Measurements from ENCODE around the gene GGA1. TPM values are rescaled to one million over a fixed set of nuclear protein-coding genes. Genes with fewer than 3 reads are reported as not detected.

The GGA1 gene
- total RNA-seq, 1 experiment from 2014 or later = 89.8 TPM

GRCh38 chr22:37560608-37561211 lies 47.9 kb upstream of the GGA1 start:
- H3K36me3 Mint-ChIP-seq (ENCODE audit: insufficient read depth, unreplicated experiment) = peaks cover 94% of the 10 kb centered on the region
- peaks cover 82% of the 10 kb centered on the region for H3K4me1 Mint-ChIP-seq (ENCODE audit: low read depth, unreplicated experiment)
- peak overlapping the region; percentile 100 for H3K27ac Mint-ChIP-seq (ENCODE audit: unreplicated experiment)
- DNase-seq = peak; percentile 71
- no peaks in the 10 kb centered on the region for H3K27me3 Mint-ChIP-seq (ENCODE audit: unreplicated experiment)
- BruUV-seq (replicated peaks) = no TSS peak
- intact Hi-C loops (cut with micrococcal nuclease; ENCODE audit: unreplicated experiment) = no loop called here
- H3K9me3 Mint-ChIP-seq (ENCODE audit: low read depth, unreplicated experiment) = no peaks in the 10 kb centered on the region
- TF ChIP-seq CTCF (IDR thresholded peaks at IDR 0.05; ENCODE audit: unreplicated experiment) = no peak
- CTCF ChIA-PET = interaction anchor here (0.6 to 1.9 kb wide), 9 partner anchors 11 to 103 kb away, joined by 3 to 17 read pairs (median 5); no protein-coding TSS in a partner anchor
- peak overlapping the region; percentile 87 for H3K4me3 Mint-ChIP-seq (ENCODE audit: low read depth, unreplicated experiment)

DNA sequence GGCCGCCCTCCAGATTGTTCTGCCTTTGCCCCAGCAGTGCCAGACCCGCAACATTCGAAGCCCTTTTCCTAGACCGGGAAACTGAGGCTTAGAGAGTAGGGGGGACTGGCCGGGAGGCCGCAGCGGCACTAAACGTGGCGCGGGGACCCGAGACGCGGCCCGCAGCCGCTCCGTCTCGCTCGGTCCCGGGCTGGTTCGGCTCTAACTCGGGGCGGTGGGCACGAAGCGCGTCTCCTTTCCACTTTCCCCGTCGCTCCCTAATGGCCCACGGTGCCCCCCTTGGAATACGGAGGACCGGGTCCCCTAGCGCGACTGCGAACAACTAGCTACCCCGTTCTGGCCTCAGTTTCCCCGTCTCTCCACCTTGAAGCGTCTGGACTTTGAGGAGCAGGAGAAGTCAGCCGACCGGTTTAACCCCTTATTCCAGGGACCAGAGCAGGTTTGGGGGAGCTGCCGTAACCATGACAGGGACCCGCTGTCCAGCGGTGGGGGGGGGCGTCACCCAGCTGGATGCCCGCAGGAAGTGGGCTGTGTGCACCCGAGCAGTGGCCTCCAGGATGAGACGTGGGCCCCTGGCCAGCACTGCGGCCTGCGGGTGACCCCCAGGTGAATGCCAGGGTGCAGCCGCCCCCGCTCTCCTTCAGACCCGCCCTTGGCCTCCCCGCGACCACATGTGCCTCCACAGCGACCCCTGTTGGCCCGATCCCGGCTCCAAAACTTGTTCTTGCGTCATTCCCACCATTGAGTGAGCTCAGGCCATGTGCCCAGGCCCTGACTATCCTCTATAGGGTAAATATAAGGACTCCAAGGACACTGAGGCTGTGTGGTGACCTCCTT lies 47.2 kb upstream of the GGA1 start:
- intact Hi-C loops (cut with micrococcal nuclease; ENCODE audit: unreplicated experiment) = no loop called here
- H3K9me3 Mint-ChIP-seq (ENCODE audit: low read depth, unreplicated experiment) = no peaks in the 10 kb centered on the region
- BruUV-seq (replicated peaks) = TSS peak; percentile 18
- H3K4me3 Mint-ChIP-seq (ENCODE audit: low read depth, unreplicated experiment) = peak overlapping the region; percentile 87
- peak; percentile 90 for TF ChIP-seq CTCF (IDR thresholded peaks at IDR 0.05; ENCODE audit: unreplicated experiment)
- CTCF ChIA-PET = interaction anchor here (0.7 to 1.9 kb wide), 14 partner anchors 9 to 89 kb away, joined by 3 to 17 read pairs (median 4); no protein-coding TSS in a partner anchor
- DNase-seq = peak; percentile 97
- H3K36me3 Mint-ChIP-seq (ENCODE audit: insufficient read depth, unreplicated experiment) = peaks cover 94% of the 10 kb centered on the region
- H3K27me3 Mint-ChIP-seq (ENCODE audit: unreplicated experiment) = no peaks in the 10 kb centered on the region
- H3K27ac Mint-ChIP-seq (ENCODE audit: unreplicated experiment) = peak overlapping the region; percentile 100
- peaks cover 82% of the 10 kb centered on the region for H3K4me1 Mint-ChIP-seq (ENCODE audit: low read depth, unreplicated experiment)

DNA sequence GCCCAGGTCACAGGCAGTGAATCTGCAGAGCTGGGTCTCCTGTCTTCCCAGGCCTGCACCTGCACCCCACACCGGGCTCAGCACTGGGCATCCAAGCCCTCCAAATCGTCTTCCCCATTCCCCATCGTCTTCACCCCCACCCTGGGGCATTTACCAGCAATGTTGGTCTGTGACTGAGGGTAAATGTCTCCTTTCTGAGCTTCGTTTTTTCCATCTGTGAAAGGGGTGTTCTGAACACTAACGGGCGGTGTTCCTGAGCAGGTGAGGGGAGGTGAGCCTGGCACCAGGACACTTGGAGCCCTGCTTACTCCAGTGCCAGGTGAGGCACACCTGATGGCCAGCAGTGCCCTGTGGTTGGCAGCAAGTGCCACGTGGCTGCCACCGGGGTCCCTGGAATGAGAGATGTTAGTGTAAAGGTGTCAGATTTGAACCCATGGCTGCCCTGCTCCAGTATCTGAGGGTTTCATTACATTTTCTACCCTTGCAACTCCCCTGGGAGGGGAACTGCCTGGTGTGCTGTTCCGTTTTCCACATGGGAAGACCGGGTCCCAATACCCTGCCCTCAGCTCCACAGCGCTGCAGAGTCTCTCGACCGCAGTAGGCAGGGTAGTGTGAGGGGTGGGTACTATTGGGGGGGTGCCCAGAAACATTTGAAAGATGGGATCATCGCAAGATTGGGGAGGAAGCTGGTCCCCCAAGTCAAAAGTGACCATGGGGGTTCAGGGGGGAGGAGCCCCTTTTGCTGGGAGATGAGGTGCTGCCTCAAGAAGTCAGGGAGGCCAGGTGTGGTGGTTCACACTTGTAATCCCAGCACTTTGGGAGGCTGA lies 46.4 kb upstream of the GGA1 start:
- no TSS peak for BruUV-seq (replicated peaks)
- peak overlapping the region; percentile 100 for H3K27ac Mint-ChIP-seq (ENCODE audit: unreplicated experiment)
- TF ChIP-seq CTCF (IDR thresholded peaks at IDR 0.05; ENCODE audit: unreplicated experiment) = no peak
- no peaks in the 10 kb centered on the region for H3K9me3 Mint-ChIP-seq (ENCODE audit: low read depth, unreplicated experiment)
- DNase-seq = no peak
- H3K4me3 Mint-ChIP-seq (ENCODE audit: low read depth, unreplicated experiment) = peak overlapping the region; percentile 87
- CTCF ChIA-PET = interaction anchor here (0.7 to 2.3 kb wide), 16 partner anchors 8 to 333 kb away, joined by 3 to 17 read pairs (median 4); no protein-coding TSS in a partner anchor
- H3K27me3 Mint-ChIP-seq (ENCODE audit: unreplicated experiment) = no peaks in the 10 kb centered on the region
- peaks cover 94% of the 10 kb centered on the region for H3K36me3 Mint-ChIP-seq (ENCODE audit: insufficient read depth, unreplicated experiment)
- peaks cover 82% of the 10 kb centered on the region for H3K4me1 Mint-ChIP-seq (ENCODE audit: low read depth, unreplicated experiment)
- intact Hi-C loops (cut with micrococcal nuclease; ENCODE audit: unreplicated experiment) = no loop called here

Data from Calu3 (cell line).